IPS DF 6.9 (cell line): Measurements from ENCODE around the gene PKD1L1.
"Not testable (repeated sequence)": the region's sequence is repeated elsewhere in the genome, so short reads cannot be mapped to it uniquely, and the experiment has no call there.

Experiments used
- DNase-seq: peaks from one replicate; pipeline ENCODE4 v3.0.0-alpha.2; 2013; ENCODE audit warnings: low read depth, low spot score
- H3K27ac ChIP-seq: one replicate; pipeline ENCODE4 v1.5.1; 2013; ENCODE audit warnings: low read length, control low read depth
- H3K27me3 ChIP-seq: 2 replicates; pipeline ENCODE4 v1.6.1; 2013; ENCODE audit warnings: mild to moderate bottlenecking, low read length; ENCODE audit not compliant: control insufficient read depth, insufficient read depth
- H3K36me3 ChIP-seq: 2 replicates; pipeline ENCODE4 v1.6.1; 2013; ENCODE audit warnings: low read length; ENCODE audit not compliant: control insufficient read depth, insufficient read depth
- H3K4me1 ChIP-seq: 2 replicates; pipeline ENCODE4 v1.6.1; 2013; ENCODE audit warnings: low read length; ENCODE audit not compliant: control insufficient read depth, insufficient read depth
- H3K4me3 ChIP-seq: 2 replicates; pipeline ENCODE4 v1.5.1; 2013; ENCODE audit warnings: mild to moderate bottlenecking, low read length
- H3K9me3 ChIP-seq: 2 replicates; pipeline ENCODE4 v1.6.1; 2013; ENCODE audit warnings: low read length, inconsistent platforms; ENCODE audit not compliant: control insufficient read depth, insufficient read depth
- WGBS: extraction: QIAGEN DNeasy Blood & Tissue Kit; methylation state at CpG from one replicate; pipeline ENCODE4 v1.1.7; 2013; ENCODE audit warnings: mixed read lengths, missing lambda C conversion rate; ENCODE audit not compliant: insufficient read length, insufficient coverage; 5-methylcytosine and 5-hydroxymethylcytosine counted together

PKD1L1 gene

GRCh38 chr7:47795126-47795525 is 153.1 kb downstream of the PKD1L1 start:
- not testable (repeated sequence) for DNase-seq, H3K27me3 ChIP-seq, H3K4me3 ChIP-seq, H3K36me3 ChIP-seq, H3K9me3 ChIP-seq, H3K4me1 ChIP-seq, H3K27ac ChIP-seq

- no peaks in the 10 kb centered on the region for H3K27me3 ChIP-seq
- no peak overlapping the region for H3K4me3 ChIP-seq
- no peak overlapping the region for H3K27ac ChIP-seq
- no CpG with 5 or more reads among the region's 4 CpGs for WGBS
- no peak for DNase-seq
- no peaks in the 10 kb centered on the region for H3K36me3 ChIP-seq
- no peaks in the 10 kb centered on the region for H3K9me3 ChIP-seq
- no peaks in the 10 kb centered on the region for H3K4me1 ChIP-seq
These were observed 154.2 kb downstream of the PKD1L1 start for GRCh38 chr7:47794016-47794415.

DNA sequence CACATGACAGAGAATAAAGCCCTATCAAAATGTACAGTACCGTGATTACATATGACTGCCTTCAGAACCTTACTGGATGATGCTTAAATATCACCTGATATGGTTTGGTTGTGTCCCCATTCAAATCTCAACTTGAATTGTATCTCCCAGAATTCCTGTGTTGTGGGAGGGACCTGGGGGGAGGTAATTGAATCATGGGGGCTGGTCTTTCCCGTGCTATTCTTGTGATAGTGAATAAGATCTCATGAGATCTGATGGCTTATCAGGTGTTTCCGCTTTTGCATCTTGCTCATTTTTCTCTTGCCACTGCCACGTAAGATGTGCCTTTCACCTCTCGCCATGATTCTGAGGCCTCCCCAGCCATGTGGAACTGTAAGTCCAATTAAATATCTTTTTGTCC is 155.1 kb downstream of the PKD1L1 start:
- not testable (repeated sequence) for H3K27ac ChIP-seq, H3K9me3 ChIP-seq, H3K36me3 ChIP-seq, DNase-seq, H3K27me3 ChIP-seq, H3K4me3 ChIP-seq, H3K4me1 ChIP-seq
- no CpG with 5 or more reads among the region's 5 CpGs for WGBS

DNA sequence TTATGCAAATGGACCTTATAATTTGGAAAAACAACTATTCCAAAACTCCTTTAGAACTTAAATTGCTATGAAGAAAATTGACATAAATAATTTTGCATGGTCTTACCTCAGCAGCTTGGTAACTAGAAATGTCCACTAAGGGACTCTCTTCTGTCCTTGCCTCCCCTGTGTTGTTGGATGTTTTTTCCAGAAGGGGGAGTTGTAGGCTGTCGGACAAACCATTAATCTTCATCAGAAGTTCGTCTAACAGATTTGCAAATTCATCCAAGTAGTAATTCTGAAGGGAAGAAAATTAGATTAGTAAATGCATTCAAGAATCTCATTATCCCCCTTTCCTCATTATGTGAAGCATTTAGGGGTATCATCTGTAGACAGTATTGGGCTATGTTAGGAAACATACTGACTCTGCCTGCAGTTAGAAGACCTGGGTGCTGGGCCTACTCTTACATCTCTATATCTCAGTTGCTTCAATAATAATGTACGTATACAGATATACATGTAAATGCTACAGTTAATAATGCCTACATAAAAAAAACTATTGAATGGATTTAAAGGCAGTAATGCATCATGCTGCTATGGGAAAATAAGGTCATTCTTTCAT is 155.6 kb downstream of the PKD1L1 start:
- H3K27ac ChIP-seq: no peak overlapping the region
- no peaks in the 10 kb centered on the region for H3K36me3 ChIP-seq
- WGBS: no CpG with 5 or more reads among the region's 3 CpGs
- no peaks in the 10 kb centered on the region for H3K9me3 ChIP-seq
- no peak overlapping the region for H3K4me3 ChIP-seq
- H3K4me1 ChIP-seq: no peaks in the 10 kb centered on the region
- H3K27me3 ChIP-seq: no peaks in the 10 kb centered on the region
- no peak for DNase-seq

- no CpG with 5 or more reads among the region's 4 CpGs for WGBS
- Histone ChIP-seq H3K4me3 (no peak overlapping the region), H3K27me3 (no peaks in the 10 kb centered on the region), H3K4me1 (no peaks in the 10 kb centered on the region), H3K27ac (no peak overlapping the region), H3K36me3 (no peaks in the 10 kb centered on the region), H3K9me3 (no peaks in the 10 kb centered on the region)
- DNase-seq: no peak
These were observed 156.6 kb downstream of the PKD1L1 start for GRCh38 chr7:47791682-47792081.

DNA sequence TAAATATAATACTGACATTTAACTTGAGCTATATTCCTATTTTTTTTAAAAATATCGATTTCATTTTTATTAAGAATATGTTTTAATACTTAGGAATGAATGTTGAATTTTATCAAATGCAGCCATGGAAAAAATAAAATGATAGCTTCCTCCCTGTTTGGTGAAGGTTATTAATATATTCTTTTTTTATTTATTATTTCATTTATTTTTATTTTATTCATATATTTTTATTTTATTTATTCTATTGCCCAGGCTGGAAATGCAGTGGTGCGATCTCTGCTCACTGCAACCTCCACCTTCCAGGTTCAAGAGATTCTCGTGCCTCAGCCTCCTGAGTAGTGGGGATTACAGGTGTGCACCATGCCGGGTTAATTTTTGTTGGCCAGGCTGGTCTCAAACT is 160.2 kb downstream of the PKD1L1 start:
- no peaks in the 10 kb centered on the region for H3K9me3 ChIP-seq
- no peak for DNase-seq
- H3K4me3 ChIP-seq: no peak overlapping the region
- H3K27ac ChIP-seq: no peak overlapping the region
- no peaks in the 10 kb centered on the region for H3K36me3 ChIP-seq
- H3K4me1 ChIP-seq: no peaks in the 10 kb centered on the region
- WGBS: no CpG with 5 or more reads among the region's 4 CpGs
- no peaks in the 10 kb centered on the region for H3K27me3 ChIP-seq

DNA sequence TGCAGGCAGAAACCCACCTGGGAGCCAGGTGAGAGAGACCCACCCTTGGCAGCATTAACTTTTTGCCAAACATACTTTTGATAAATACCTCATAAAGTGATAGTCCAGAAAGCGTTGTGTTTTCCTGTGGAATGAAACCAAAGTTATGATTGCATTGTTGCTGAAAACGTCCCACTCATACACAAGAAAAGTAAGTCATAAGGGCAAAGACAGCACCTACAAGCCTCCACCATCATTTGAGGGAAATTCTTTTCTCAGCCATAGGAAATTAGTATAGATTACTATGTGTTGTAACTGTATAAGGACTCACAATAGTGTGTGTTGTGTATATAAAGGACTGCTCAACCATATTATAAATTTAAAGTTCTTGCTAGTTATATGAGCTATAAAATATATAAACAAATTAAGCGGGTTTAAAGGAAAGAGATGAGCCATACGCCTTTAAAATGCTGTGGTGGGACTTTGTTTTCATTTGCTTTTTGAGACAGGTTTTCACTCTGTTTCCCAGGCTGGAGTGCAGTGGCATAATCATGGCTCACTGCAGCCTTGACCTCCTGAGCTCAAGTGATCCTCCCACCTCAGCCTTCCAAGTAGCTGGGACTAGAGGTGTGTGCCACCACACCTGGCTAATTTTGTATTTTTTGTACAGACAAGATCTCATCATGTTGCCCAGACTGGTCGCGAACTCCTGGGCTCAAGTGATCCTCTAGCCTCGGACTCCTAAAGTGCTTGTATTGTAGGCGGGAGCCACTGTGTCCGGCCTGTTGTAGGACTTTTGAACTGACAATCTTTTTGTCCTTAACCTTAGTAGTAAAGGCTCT is 160.8 kb downstream of the PKD1L1 start:
- Histone ChIP-seq H3K4me1 (no peaks in the 10 kb centered on the region), H3K4me3 (no peak overlapping the region), H3K27ac (no peak overlapping the region), H3K27me3 (no peaks in the 10 kb centered on the region), H3K9me3 (no peaks in the 10 kb centered on the region), H3K36me3 (no peaks in the 10 kb centered on the region)
- no peak for DNase-seq
- no CpG with 5 or more reads among the region's 9 CpGs for WGBS

GRCh38 chr7:47786557-47787248 is 161.6 kb downstream of the PKD1L1 start:
- H3K4me1 ChIP-seq: no peaks in the 10 kb centered on the region
- H3K36me3 ChIP-seq: no peaks in the 10 kb centered on the region
- no peaks in the 10 kb centered on the region for H3K27me3 ChIP-seq
- no peak overlapping the region for H3K27ac ChIP-seq
- no peaks in the 10 kb centered on the region for H3K9me3 ChIP-seq
- WGBS: no CpG with 5 or more reads among the region's 11 CpGs
- no peak for DNase-seq
- H3K4me3 ChIP-seq: no peak overlapping the region

DNA sequence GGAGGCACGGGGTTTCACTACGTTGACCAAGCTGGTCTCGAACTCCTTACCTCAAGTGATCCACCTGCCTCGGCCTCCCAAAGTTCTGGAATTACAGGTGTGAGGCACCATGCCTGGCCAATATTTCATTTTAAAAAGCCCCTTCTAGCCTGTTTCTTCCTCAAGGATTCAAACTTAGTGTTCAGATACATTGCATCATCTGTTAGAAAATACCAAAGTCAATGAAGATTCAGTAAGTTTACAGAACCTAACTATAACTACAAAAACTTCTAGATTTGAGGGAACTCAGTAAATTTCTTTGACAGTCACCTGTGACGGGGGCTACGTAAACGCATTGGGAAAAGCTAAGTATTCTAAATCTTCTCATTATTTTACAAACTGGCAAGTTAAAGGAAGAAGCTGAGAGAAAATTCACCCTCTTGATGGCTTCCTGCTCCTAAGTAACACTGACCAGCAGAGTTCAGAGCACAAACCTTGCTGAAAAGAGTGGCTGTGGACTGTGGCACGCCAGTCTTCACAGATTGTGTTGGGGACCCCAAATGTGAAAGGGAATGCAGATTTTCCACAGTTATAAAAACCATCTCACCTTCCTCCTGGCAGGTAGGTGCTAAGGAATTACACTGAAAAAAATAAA is 162.2 kb downstream of the PKD1L1 start:
- DNase-seq: no peak
- H3K4me1 ChIP-seq: no peaks in the 10 kb centered on the region
- no peaks in the 10 kb centered on the region for H3K36me3 ChIP-seq
- H3K27me3 ChIP-seq: no peaks in the 10 kb centered on the region
- H3K9me3 ChIP-seq: no peaks in the 10 kb centered on the region
- no peak overlapping the region for H3K4me3 ChIP-seq
- no peak overlapping the region for H3K27ac ChIP-seq
- no CpG with 5 or more reads among the region's 8 CpGs for WGBS

DNA sequence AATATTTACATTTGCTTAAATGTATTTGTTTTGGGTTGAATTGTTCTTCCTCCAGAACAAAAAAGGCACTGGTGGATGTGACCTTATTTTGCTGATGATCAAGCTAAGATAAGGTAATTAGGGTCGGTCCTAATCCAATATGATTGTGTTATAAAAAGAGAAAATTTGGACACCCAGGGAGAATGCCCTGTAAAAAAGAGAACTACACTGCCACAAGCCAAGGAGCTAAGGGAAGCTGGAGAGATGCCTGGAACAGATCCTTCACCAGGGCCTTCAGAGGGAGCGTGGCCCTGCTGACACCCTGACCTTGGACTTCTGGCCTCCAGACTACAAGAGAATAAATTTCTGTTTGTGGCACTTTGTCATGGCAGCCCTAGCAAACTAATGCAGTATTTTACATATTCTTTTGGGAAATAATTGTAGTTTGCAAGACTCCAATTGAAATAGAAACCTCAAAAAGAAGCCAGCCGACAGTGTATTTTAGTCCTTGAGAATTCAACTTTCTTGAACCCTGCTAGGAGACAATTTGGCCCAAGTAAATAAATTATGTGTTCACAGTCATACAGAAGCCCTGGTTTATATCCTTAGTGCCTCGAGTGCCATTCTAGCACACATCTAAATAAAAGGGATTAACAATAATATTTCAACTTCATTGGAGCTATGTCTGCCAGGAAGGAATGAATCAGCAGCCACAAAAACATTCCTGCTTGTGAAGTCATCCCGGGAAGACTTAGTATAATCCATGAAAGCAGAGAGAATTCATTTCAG is 164.6 kb downstream of the PKD1L1 start:
- DNase-seq: no peak
- H3K27ac ChIP-seq: no peak overlapping the region
- H3K4me1 ChIP-seq: no peaks in the 10 kb centered on the region
- no peaks in the 10 kb centered on the region for H3K36me3 ChIP-seq
- WGBS: no CpG with 5 or more reads among the region's 5 CpGs
- no peaks in the 10 kb centered on the region for H3K27me3 ChIP-seq
- H3K4me3 ChIP-seq: no peak overlapping the region
- H3K9me3 ChIP-seq: no peaks in the 10 kb centered on the region
